Endothelial cell of umbilical vein (primary cell): ENCODE data around the gene PCDHB5.
"Not testable (repeated sequence)": the region's sequence is repeated elsewhere in the genome, so short reads cannot be mapped to it uniquely, and the experiment has no call there.

Experiments
- EZH2 ChIP-seq: IDR thresholded peaks from 2 replicates; pipeline ENCODE4 v1.6.1; 2012; ENCODE audit warnings: borderline replicate concordance, low read depth, mild to moderate bottlenecking, moderate library complexity, low read length, inconsistent platforms; ENCODE audit not compliant: severe bottlenecking
- JUN ChIP-seq: IDR thresholded peaks from 2 replicates; pipeline ENCODE4 v1.6.1; 2011; ENCODE audit warnings: borderline replicate concordance, low read depth; ENCODE audit not compliant: insufficient read length, insufficient read depth
- MAX ChIP-seq: IDR thresholded peaks from 2 replicates; pipeline ENCODE4 v1.6.1; 2011; ENCODE audit not compliant: insufficient read depth, insufficient read length
- POLR2A ChIP-seq: IDR thresholded peaks from 2 replicates; pipeline ENCODE4 v1.6.1; 2012; ENCODE audit warnings: low read depth, mild to moderate bottlenecking, control low read depth, low read length
- POLR2AphosphoS5 ChIP-seq: IDR thresholded peaks from 2 replicates; pipeline ENCODE4 v1.6.1; 2012; ENCODE audit warnings: low read depth, mild to moderate bottlenecking, control low read depth, low read length, moderate library complexity; ENCODE audit not compliant: insufficient read depth
- TF ChIP-seq, protein P1 (sequence below), 2 donors: IDR thresholded peaks; 1 replicate in 1 of 2; 2 replicates in 1 of 2; pipeline ENCODE4 v1.5.1; 2011; ENCODE audit warnings: low read length in 2 of 2, mild to moderate bottlenecking in 2 of 2, moderate library complexity in 2 of 2, control low read depth in 1 of 2, inconsistent platforms in 1 of 2, low read depth in 1 of 2; ENCODE audit not compliant: insufficient read depth in 1 of 2; ENCODE audit errors: extremely low read depth in 1 of 2

GRCh38 chr5:141137346-141137745, 2.3 kb downstream of the PCDHB5 start:
- TF ChIP-seq POLR2A, EZH2, JUN, MAX, POLR2AphosphoS5: not testable (repeated sequence)
- TF ChIP-seq, protein P1, sequence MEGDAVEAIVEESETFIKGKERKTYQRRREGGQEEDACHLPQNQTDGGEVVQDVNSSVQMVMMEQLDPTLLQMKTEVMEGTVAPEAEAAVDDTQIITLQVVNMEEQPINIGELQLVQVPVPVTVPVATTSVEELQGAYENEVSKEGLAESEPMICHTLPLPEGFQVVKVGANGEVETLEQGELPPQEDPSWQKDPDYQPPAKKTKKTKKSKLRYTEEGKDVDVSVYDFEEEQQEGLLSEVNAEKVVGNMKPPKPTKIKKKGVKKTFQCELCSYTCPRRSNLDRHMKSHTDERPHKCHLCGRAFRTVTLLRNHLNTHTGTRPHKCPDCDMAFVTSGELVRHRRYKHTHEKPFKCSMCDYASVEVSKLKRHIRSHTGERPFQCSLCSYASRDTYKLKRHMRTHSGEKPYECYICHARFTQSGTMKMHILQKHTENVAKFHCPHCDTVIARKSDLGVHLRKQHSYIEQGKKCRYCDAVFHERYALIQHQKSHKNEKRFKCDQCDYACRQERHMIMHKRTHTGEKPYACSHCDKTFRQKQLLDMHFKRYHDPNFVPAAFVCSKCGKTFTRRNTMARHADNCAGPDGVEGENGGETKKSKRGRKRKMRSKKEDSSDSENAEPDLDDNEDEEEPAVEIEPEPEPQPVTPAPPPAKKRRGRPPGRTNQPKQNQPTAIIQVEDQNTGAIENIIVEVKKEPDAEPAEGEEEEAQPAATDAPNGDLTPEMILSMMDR (IDR thresholded peaks at IDR 0.05; ENCODE audit: extremely low read depth in 1 of 2, insufficient read depth in 1 of 2, low read depth in 1 of 2, low read length in 2 of 2) = not testable (repeated sequence)
